Skeletal muscle cell (primary cell): ENCODE data around the gene CCDC127.
"Not testable (repeated sequence)": the region's sequence is repeated elsewhere in the genome, so short reads cannot be mapped to it uniquely, and the experiment has no call there.

Source experiments
- DNase-seq: peaks from one replicate; pipeline ENCODE4 v3.0.0-alpha.2; 2010; ENCODE audit warnings: low read depth
- H3K4me3 ChIP-seq: 2 replicates; pipeline ENCODE4 v1.5.1; 2011; ENCODE audit warnings: low read depth, mild to moderate bottlenecking, control low read depth, low read length, moderate library complexity

The CCDC127 gene

DNA sequence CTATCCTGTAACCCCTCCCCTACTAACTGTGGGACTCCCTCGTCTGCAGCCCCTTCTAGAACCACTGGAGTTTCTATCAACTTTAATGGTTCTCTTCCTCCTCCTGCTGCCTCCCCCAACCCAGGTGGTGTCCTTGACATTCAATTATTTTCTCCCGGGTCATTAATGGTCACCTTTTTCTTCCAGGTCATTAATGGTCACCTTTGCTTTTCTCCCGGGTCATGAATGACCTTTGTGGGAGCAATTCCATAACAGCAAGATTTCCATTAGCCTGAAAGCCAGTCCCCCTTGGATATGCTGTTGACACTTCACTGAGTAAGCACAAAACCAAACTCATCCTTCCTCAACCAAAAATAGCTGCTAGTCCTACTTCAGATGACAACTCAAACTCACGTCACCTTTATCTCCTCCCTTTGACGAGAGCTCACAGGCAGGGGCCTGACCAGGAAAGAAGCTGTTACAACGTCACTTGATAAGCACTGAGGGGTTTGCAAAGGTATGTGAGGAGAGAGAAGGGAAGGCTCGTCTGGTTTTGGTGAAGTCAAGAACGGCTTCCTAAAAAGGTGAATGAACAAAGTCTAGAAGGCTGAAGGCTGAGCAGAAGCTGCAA is 10.9 kb downstream of the CCDC127 start:
- no peak overlapping the region for H3K4me3 ChIP-seq
- no peak for DNase-seq

DNA sequence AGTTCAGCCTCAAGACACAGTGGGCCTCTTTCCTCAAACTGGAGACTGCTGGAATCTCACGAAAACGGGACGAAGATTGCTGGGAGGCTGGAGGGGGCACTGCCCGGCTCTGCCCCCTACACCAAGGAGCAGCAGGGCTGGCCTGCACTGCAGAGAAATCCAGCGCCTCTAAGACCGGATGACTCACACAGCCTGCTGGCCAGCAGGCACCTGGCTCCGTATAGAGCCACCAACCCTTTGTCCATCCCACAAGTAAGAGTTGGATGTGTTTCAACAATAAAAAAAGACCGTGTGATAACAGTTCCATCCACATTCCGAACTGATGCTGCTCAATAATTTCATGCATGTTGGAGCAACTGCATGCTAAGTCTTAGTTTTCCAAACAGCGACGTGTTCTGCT is 11.5 kb downstream of the CCDC127 start:
- no peak overlapping the region for H3K4me3 ChIP-seq
- no peak for DNase-seq

DNA sequence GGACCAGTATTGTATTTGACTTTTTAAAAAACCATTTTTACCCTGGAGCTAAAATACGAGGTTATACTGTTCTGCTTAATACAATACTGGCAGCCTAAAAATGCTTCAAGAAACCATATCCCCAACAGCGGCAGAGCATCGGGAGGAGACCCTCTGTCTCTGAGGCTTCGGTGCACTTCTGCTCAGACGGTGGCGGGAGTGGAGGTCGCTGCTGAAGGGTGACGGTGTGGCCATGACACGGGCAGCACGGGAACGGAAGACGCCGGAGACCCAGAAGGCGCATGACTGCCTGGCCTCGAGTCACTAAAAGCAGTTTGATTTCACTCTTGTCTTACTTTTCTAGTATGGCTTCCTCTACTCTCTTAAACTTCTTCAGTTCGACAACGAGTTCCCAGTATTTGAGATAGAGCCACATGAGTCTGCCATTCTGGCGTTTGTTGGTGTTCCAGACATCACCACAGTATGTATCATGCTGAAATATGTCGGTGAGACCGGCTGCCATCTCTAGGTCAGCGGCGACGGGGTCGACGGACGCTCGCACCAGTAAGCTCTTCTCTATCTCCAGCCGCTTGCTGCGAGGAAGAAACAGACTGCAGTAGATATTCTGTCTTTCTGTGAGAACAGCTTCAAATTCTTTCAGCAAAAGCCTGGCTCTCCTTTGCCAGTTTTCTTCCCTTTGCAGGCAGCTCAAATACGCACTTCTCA is 12.8 kb downstream of the CCDC127 start:
- DNase-seq = no peak
- H3K4me3 ChIP-seq = no peak overlapping the region

DNA sequence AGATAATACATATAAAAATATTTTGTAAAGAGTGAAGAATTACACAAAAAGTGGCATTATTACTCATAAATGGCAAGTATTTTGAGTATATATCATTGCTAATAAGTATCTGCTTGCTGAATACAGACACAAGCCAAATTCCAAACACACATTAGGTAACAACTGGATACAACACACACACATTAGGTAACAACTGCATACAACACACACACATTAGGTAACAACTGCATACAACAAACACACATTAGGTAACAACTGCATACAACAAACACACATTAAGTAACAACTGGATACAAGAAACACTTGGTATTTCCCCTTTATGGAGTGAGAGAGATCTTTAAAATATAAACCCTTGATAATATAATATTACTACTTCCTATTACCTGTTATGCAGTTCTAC is 13.5 kb downstream of the CCDC127 start:
- DNase-seq = no peak
- H3K4me3 ChIP-seq = no peak overlapping the region

DNA sequence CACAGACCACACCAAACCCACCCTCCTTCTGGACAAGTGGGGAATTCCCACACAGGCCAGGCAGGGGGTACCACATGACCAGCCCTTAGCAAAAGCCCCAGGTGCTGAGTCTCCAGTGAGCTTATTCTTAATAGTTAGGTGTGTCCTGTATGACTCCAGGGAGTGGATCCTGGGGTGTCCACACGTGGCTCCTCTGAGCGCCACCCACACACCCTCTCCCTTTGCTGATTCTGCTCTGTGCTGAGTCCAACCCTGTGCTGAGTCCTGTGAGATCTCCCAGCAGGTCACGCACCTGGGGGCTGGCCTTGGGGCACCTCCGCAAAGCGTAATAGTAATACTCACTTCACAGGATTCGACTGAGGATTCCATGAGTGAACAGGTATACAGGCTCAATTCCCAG is 14.0 kb downstream of the CCDC127 start:
- no peak overlapping the region for H3K4me3 ChIP-seq
- no peak for DNase-seq

DNA sequence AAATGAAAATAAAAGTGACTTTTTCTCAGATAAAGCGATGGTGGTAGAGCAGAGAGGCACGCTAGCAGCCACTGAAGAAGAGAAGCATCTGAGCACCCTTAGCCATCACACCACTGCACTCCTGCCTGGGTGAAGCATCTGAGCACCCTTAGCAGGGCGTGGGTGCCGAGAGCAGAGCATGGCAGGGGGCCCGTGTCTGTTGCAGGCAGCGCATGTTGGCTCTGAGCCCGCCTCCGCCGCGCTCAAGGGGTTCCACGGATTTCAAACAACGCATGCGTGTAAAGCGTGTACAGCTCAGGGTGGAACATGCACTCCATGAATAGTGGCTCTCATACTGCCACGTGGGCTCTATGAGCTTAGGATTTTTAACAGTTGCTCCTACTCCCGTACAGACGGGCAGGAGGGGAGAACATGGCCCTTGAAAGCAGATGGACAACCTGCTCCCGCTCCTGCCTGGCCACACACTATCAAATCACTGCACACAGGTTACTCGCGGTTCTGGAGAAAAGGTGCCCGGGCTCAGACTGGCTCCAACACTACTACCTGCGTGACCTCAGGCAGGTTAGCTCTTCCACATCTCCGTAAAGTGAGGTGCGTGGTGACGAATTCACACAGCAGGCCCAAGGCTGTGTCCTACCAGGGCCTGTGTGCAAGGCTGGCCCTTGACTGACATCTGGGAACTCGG is 14.6 kb downstream of the CCDC127 start:
- DNase-seq = no peak
- no peak overlapping the region for H3K4me3 ChIP-seq

DNA sequence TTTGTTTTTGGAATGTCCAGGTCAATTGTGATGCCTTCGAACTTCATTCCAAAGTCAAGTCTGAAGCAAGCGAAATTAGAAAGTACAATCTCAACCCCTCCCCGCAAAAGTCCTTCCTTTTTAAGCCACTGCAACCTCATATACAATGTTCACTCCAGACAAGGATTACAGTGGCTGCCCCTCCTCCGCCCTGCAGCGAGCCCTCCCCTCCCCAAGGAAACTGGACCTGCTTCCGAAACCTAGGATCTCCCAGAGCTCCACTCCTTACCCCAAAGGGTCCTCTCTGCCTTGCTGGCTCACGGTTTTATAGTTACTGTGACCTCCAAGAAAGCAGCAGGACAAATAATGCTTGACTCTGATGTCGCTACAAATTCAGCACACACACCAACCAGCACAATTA is 16.3 kb downstream of the CCDC127 start:
- DNase-seq = no peak
- no peak overlapping the region for H3K4me3 ChIP-seq

DNA sequence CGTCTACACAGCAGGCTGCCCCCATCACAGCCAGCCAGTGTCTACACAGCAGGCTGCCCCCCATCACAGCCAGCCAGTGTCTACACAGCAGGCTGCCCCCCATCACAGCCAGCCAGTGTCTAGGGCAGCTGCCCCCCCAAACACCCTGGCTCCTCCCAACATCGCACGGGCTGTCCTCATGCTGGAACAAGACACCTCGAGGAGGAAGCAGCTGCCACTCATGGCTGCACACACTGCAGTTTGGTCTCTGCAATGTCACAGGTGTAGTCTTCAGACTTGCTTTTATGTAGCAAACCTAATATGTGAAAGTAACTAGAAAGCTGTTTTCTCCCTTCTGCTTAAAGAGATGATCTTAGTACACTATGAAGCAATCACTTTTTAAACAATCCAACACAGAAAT is 17.0 kb downstream of the CCDC127 start:
- DNase-seq = no peak
- H3K4me3 ChIP-seq = no peak overlapping the region

DNA sequence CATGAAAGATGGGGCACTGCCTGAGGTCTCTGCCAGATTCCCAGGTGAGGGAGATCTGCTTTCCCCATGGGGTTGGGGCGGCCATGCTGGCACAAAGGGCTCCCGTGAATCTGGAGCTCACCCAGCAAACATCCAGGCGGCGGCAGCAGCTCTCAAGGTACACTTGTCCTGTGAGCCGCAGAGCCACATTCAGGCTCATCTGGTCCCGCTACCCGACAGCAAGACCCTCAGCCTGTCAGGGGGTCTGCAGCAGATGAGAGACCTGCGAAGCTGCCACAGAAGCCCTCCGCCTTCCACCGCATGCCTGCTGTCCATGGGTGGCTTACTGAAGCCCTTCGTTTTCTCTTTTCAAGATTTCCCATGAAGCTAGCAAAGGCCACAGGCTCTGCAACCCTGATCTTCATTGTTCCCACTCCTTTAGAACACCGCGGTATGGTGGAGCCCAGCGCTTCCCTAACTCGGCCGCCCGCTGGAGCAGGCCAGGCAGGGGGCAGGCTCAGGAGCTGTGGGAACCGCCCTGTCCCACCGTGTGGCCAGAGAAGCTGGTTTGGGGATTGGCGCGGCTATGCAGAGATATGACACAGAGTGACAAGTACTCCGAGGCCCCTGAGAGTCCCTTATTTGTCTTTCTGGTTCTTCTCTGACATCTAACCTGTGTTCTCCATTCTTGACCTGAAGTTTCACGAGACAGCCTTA is 17.9 kb downstream of the CCDC127 start:
- no peak for DNase-seq
- H3K4me3 ChIP-seq = no peak overlapping the region

DNA sequence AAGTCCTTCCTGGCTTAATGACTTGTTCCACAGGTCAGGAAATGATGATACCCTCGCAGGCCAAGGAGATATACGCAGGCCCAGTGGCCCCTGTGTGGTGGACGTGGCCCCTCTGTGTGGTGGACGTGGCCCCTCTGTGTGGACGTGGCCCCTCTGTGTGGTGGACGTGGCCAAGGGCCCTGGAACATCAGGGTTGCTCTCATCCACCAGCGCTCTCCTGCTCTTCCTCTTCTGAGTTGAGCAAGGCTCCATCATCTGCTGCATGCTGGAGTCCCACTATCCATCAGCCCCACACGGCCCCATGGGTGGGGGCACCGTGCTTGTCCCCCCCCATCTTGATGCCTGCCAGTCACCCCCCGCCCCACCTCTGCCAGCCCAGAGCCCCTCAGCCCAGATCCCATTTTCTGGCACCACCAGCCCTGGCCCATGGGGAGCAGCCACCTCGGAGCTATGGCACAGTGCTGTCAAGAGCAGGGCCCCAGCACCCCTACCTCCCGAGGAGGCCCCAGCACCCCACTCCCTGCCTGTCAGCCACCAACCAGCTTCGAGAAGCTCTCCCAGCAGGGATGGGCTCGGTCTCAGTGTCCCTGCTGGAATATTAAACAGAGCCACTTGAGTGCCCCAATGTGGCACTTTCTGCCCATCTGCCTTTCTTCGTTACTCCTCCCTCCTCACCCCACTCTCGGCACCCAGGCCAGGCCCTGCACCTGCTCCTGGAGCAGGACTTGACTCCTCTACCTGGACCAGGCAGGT is 18.6 kb downstream of the CCDC127 start:
- no peak overlapping the region for H3K4me3 ChIP-seq
- no peak for DNase-seq

DNA sequence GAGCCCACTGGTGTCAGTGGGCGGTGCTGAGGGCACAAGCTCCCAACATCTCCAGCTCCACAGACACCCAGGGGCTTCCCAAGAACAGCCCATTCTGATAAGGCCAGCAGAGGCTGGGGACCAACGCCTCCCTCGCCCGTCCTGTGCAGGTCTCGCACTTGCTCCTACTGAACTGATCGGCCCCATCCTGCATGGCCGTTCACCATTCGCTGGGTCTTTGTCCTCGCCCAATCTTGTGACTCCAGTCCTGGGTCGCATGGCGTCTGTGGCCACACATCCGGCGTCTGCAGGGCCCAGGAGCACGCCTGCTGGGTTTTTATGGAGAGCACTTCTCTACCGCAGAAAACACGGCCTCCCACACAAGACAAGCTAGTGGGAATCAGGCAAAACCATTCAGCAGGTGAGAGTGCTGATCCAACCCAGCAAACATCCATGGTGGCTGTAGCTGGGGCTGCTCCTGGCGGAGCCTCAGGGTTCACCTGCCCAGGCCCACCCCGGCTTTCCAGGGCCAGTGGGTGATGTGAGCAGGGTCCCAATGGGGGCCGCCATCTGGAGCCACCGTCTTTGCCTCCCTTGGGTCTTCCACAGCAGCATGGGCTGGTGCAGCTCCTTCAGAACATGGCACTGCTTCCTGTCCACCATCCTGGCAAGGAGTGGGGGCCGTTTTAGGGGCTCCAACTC is 19.3 kb downstream of the CCDC127 start:
- no peak for DNase-seq
- H3K4me3 ChIP-seq = no peak overlapping the region

DNA sequence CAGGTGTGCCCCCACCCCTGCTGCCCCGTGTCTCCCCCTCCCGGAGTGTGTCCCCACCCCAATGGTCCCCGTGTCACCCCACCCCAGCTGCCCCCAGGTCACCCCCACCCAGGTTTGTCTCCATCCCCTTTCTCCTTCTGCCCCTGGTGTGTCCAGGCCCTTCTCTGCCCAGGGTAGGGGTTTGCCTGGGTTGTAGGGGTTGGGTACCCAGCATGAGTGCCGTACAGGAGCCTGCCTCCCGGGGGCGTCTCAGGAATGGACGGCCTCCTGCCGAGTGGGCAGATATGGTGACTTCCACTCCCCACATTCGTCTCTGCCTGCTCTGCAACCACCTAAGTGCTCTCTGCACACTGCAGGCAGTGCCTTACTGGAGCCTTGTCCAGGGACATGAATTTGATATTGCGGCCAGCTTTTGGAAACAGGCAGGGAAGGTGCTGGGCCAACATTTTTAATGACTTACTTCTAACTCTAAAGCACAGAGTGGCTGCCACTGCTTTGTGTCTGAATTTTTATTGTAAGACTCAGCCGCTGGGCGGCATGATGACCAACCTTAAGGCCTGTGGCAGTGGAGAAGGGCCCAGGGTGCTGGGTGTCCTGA is 20.0 kb downstream of the CCDC127 start:
- no peak overlapping the region for H3K4me3 ChIP-seq
- no peak for DNase-seq

DNA sequence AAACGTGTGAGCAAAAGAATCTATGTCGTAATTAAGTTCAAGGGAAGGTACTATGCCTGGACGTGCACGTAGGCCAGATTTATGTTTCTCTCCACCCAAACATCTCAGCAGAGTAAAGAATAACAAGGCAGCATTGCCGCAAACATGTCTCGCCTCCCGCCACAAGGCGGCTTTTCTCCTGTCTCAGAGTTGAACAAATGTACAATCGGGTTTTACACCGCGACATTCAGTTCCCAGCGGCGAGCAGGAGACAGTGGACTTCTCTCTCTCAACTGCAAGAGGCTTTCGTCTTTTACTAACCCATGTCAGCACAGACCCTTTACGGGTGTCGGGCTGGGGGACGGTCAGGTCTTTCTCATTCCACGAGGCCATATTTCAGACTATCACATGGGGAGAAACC is 20.9 kb downstream of the CCDC127 start:
- DNase-seq, H3K4me3 ChIP-seq: not testable (repeated sequence)

DNA sequence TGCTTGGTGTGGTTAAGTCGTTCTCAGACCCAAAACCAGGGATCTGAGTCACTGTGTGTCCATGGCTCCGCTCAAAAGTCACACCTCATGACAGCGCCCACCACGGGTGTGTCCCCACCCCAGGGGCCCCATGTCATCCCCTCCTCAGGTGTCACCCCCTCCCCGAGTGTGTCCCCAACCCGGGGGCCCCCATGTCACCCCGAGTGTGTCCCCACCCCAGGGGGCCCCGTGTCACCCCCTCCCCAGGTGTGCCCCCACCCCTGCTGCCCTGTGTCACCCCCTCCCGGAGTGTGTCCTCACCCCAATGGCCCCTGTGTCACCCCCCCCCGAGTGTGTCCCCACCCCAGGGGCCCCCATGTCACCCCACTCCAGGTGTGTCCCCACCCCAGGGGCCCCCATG is 21.6 kb downstream of the CCDC127 start:
- no peak overlapping the region for H3K4me3 ChIP-seq
- DNase-seq = no peak

DNA sequence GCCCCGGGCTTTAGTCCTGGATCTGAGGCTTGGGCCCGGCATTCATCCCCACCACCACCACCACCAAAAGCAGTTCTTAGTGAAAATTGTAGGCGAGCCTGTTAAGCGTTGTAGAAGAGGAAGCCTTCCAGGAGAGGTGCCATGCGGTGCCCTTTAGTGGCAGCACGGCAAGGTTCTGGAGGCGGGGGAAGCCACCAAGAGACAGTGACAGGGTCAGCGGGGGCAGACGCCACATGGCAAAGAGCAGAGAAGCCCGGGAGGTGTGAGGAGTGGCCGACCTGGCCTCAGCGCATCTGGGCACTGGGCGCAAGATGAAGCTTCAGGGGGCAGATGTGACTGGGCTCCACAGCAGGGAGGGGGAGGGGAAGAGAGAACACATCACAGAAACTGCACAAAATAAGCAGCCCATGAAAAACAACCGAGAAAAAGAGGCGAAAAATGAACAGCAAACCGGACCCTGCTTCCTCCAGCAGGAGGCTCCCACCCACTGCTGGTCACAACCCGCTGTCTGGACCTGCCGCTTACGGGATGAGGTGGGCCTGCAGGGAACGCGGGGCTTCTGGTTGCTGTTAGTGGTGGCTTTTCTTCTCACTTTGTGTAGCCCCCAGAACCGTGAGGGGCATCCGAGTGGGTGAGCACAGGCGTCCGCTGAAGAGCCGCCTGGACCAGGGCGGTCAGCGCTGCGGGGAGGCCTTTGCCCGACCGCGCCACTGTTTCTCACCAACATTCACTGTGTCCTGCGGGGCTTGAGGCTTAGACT is 22.4 kb downstream of the CCDC127 start:
- no peak for DNase-seq
- no peak overlapping the region for H3K4me3 ChIP-seq

DNA sequence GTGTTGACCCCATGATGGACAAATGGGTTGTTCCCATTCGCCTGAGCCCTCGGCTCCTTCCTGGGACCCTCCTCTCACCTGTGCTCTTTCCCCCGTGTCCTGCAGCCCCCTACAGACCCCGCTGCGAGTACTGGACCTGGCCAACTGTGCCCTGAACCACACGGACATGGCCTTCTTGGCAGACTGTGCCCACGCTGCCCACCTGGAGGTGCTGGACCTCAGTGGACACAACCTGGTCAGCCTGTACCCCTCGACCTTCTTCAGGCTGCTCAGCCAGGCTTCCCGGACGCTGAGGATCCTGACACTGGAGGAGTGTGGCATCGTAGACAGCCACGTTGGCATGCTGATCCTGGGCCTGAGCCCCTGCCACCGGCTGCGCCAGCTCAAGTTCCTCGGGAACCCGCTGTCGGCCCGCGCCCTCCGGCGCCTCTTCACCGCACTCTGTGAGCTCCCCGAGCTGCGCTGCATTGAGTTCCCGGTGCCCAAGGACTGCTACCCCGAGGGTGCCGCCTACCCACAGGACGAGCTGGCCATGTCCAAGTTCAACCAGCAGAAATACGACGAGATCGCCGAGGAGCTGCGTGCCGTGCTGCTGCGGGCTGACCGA is 23.2 kb downstream of the CCDC127 start:
- no peak for DNase-seq
- no peak overlapping the region for H3K4me3 ChIP-seq

DNA sequence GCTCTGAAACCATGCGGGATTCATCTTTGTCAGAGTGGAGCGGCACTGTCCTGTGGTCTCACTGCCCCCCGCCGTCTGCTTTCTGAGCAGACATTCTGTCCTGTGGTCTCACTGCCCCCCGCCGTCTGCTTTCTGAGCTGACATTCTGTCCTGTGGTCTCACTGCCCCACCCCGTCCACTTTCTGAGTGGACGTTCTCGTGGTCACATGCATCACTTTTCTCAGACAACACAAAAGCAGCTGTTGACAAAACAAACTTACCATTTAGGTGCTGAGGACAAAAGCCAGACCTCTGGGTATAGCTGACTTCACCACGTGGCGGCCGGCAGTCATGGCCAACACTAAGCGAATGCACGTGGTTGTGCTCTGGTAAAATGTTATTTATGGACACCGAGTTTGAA is 23.9 kb downstream of the CCDC127 start:
- no peak overlapping the region for H3K4me3 ChIP-seq
- no peak for DNase-seq
